Measurements from ENCODE around the gene OR5T3. TPM values are rescaled to one million over a fixed set of nuclear protein-coding genes. Genes with fewer than 3 reads are reported as not detected.

OR5T3 gene
- polyA plus RNA-seq, 1 of the 3 experiments (the other 2 are of a cell fraction): not detected

- Histone ChIP-seq H2AFZ (ENCODE audit: low read depth) (no peak within 1 kb of the TSS), H3K27ac (ENCODE audit: low read depth in 2 of 2, low read length in 1 of 2) (no peak within 1 kb of the TSS), H3K4me3 (ENCODE audit: low read depth in 2 of 2, low read length in 1 of 2) (no peak within 1 kb of the TSS), H3K36me3 (replicated peaks in 1 of 2; ENCODE audit: control insufficient read depth in 1 of 2, insufficient read depth in 2 of 2, low read length in 1 of 2) (no peaks in the 10 kb centered on the region), H3K27me3 (ENCODE audit: insufficient read depth) (no peaks in the 10 kb centered on the region), H3K4me1 (ENCODE audit: control insufficient read depth in 1 of 2, insufficient read depth in 2 of 2, low read depth in 1 of 2, low read length in 1 of 2) (no peaks in the 10 kb centered on the region), H3F3A (replicated peaks; ENCODE audit: insufficient read depth) (no peaks in the 10 kb centered on the region), H4K20me1 (ENCODE audit: insufficient read depth) (no peaks in the 10 kb centered on the region), H3K9me3 (no peaks in the 10 kb centered on the region), H3K79me2 (ENCODE audit: insufficient read depth) (no peaks in the 10 kb centered on the region), H3K9me2 (no peaks in the 10 kb centered on the region), H3K4me2 (no peak within 1 kb of the TSS), H3K9ac (no peak within 1 kb of the TSS)
- CTCF ChIA-PET: no interaction called here
- no peak for TF ChIP-seq TEAD4 (IDR thresholded peaks at IDR 0.05; ENCODE audit: borderline replicate concordance, insufficient read depth)
- TF ChIP-seq, protein P1, sequence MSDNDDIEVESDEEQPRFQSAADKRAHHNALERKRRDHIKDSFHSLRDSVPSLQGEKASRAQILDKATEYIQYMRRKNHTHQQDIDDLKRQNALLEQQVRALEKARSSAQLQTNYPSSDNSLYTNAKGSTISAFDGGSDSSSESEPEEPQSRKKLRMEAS (IDR thresholded peaks at IDR 0.05; ENCODE audit: low read depth): no peak
- TF ChIP-seq NRF1 (IDR thresholded peaks at IDR 0.05; ENCODE audit: low read depth, low read length): no peak
- no peak for TF ChIP-seq RCOR1 (IDR thresholded peaks at IDR 0.05; ENCODE audit: low read length)
- TF ChIP-seq YY1 (IDR thresholded peaks at IDR 0.05; ENCODE audit: low read depth): no peak
- TF ChIP-seq FOXM1 (IDR thresholded peaks at IDR 0.05; ENCODE audit: low read depth): no peak
- TF ChIP-seq EZH2phosphoT487 (IDR thresholded peaks at IDR 0.05; ENCODE audit: borderline replicate concordance, low read depth): no peak
- no peak for TF ChIP-seq MXI1 (IDR thresholded peaks at IDR 0.05; ENCODE audit: low read depth, low read length)
- no peak for TF ChIP-seq JUND (IDR thresholded peaks at IDR 0.05)
- no peak for TF ChIP-seq CTCF (IDR thresholded peaks at IDR 0.05)
- no peak for TF ChIP-seq RXRA (IDR thresholded peaks at IDR 0.05; ENCODE audit: borderline replicate concordance, low read depth)
- TF ChIP-seq, protein P2, sequence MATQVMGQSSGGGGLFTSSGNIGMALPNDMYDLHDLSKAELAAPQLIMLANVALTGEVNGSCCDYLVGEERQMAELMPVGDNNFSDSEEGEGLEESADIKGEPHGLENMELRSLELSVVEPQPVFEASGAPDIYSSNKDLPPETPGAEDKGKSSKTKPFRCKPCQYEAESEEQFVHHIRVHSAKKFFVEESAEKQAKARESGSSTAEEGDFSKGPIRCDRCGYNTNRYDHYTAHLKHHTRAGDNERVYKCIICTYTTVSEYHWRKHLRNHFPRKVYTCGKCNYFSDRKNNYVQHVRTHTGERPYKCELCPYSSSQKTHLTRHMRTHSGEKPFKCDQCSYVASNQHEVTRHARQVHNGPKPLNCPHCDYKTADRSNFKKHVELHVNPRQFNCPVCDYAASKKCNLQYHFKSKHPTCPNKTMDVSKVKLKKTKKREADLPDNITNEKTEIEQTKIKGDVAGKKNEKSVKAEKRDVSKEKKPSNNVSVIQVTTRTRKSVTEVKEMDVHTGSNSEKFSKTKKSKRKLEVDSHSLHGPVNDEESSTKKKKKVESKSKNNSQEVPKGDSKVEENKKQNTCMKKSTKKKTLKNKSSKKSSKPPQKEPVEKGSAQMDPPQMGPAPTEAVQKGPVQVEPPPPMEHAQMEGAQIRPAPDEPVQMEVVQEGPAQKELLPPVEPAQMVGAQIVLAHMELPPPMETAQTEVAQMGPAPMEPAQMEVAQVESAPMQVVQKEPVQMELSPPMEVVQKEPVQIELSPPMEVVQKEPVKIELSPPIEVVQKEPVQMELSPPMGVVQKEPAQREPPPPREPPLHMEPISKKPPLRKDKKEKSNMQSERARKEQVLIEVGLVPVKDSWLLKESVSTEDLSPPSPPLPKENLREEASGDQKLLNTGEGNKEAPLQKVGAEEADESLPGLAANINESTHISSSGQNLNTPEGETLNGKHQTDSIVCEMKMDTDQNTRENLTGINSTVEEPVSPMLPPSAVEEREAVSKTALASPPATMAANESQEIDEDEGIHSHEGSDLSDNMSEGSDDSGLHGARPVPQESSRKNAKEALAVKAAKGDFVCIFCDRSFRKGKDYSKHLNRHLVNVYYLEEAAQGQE (IDR thresholded peaks at IDR 0.05; ENCODE audit: low read depth, low read length): no peak
- TF ChIP-seq, protein P3, sequence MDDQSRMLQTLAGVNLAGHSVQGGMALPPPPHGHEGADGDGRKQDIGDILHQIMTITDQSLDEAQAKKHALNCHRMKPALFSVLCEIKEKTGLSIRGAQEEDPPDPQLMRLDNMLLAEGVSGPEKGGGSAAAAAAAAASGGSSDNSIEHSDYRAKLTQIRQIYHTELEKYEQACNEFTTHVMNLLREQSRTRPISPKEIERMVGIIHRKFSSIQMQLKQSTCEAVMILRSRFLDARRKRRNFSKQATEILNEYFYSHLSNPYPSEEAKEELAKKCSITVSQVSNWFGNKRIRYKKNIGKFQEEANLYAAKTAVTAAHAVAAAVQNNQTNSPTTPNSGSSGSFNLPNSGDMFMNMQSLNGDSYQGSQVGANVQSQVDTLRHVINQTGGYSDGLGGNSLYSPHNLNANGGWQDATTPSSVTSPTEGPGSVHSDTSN (IDR thresholded peaks at IDR 0.05): no peak
- TF ChIP-seq, protein P4, sequence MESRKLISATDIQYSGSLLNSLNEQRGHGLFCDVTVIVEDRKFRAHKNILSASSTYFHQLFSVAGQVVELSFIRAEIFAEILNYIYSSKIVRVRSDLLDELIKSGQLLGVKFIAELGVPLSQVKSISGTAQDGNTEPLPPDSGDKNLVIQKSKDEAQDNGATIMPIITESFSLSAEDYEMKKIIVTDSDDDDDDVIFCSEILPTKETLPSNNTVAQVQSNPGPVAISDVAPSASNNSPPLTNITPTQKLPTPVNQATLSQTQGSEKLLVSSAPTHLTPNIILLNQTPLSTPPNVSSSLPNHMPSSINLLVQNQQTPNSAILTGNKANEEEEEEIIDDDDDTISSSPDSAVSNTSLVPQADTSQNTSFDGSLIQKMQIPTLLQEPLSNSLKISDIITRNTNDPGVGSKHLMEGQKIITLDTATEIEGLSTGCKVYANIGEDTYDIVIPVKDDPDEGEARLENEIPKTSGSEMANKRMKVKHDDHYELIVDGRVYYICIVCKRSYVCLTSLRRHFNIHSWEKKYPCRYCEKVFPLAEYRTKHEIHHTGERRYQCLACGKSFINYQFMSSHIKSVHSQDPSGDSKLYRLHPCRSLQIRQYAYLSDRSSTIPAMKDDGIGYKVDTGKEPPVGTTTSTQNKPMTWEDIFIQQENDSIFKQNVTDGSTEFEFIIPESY (IDR thresholded peaks at IDR 0.05; ENCODE audit: borderline replicate concordance, low read depth): no peak
- TF ChIP-seq GABPA (IDR thresholded peaks at IDR 0.05; ENCODE audit: low read depth): no peak
- TF ChIP-seq RAD21 (IDR thresholded peaks at IDR 0.05; ENCODE audit: low read length): no peak
- TF ChIP-seq USF2 (IDR thresholded peaks at IDR 0.05; ENCODE audit: borderline replicate concordance, low read depth, low read length): no peak
- no peak for DNase-seq
- WGBS (ENCODE audit: low lambda C conversion rate): 2% methylated on average over 1 of the region's 1 CpG
- POLR2A ChIA-PET: no interaction called here
These were observed 17.9 kb upstream of the OR5T3 start, which contains the start of gene OR5T2 for GRCh38 chr11:56234155-56234554. Gene OR5T2, minus strand, starts transcription at chr11:56234255. Its CDS starts 1,193 bp downstream, at chr11:56233062.
